ENCODE results near the gene OR12D3.
"Not testable (repeated sequence)": the region's sequence is repeated elsewhere in the genome, so short reads cannot be mapped to it uniquely, and the experiment has no call there.

OR12D3 gene

GRCh38 chr6:29375191-29375590 lies at the start of gene OR12D3:
Gene OR12D3, minus strand, starts transcription at chr6:29375291. Its CDS starts 4 bp downstream, at chr6:29375287.
- no peak for DNase-seq
- in situ Hi-C loops (cut with MboI; ENCODE audit: low pct_unique_long_range_greater_than_20kb, low sequenced_read_pairs): no loop called here

DNA sequence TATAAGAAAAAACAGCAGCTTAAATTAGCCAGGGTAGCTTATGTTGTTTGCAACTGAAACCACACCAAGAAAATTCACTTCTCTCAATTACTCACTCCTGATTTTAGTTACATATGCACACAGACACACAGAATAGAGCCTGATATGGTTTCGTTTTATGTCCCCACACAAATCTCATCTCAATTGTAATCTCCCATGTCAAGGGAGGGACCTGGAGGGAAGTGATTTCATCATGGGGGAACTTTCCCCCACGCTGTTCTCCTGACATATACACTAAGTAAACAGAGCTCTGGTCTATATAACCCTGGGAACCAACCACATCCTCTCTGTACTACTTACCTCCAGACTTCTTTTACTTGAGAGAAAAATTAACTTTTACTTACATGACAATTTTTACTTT lies 49.5 kb upstream of the OR12D3 start:
- peak; percentile 3 for DNase-seq
- in situ Hi-C loops (cut with MboI; ENCODE audit: low pct_unique_long_range_greater_than_20kb, low sequenced_read_pairs): no loop called here

DNA sequence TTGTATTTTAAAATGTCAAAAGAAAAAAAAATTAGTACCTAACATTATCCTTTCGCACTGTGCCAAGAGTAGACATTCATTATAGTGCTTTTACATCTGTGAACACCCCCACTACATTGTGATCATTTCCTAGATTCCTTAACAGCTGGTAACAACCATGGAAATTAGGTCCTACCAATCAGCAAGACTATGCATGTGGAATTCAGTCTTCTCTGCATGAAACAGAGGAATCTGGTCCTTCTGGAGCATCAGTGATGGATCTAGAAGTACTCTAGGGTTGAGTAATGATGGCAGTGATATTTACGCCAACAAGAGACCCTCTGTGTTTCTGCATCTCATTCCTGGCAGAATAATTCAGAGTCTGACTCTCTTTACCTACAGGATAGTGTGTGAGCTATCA lies 49.1 kb upstream of the OR12D3 start:
- DNase-seq: no peak
- in situ Hi-C loops (cut with MboI; ENCODE audit: low pct_unique_long_range_greater_than_20kb, low sequenced_read_pairs): no loop called here

DNA sequence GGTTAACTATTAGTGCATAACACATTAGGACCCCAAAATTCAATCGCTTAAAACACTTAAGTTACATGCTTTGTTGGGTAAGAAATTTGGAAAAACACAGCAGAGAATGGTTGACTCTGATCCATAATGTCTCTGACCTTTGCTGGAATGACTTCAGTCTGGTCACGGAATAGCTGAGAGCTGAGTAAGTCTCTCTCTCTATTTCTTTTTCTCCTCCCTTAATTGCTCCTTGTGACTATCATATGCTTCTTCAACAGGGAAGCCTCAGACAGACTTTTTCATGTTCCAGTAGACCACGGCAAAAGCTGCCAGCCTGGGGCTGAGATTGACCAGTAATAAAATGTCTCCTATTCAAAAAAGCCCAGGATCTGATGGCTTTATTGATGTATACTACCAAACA lies 44.4 kb upstream of the OR12D3 start:
- in situ Hi-C loops (cut with MboI; ENCODE audit: low pct_unique_long_range_greater_than_20kb, low sequenced_read_pairs): no loop called here
- DNase-seq: no peak

DNA sequence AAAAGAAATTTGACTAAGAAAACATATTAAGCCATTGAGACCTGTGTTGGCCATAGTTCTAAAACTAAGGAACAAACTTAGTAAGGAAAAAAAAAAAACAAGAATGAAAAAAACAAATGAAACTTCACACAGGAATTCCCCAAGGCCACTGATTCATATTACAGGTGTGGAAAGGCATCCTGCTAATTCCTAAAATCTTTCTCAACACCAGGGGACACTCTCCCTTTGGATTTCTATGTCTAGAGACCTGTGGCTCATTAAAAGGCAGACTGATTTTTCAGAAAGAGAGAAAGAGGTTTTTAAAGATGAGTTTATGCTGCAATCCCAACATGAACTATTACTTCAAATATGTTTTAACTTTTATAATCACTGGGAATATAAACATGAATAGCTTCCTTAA lies 39.5 kb upstream of the OR12D3 start, which contains the start of gene OR12D1:
TSS of gene OR12D1 (plus strand) at position 341 of the 400 bp plus-strand sequence.
- DNase-seq: peak; percentile 3
- in situ Hi-C loops (cut with MboI; ENCODE audit: low pct_unique_long_range_greater_than_20kb, low sequenced_read_pairs): no loop called here

GRCh38 chr6:29403801-29404200 lies 28.7 kb upstream of the OR12D3 start:
- no peak for DNase-seq

GRCh38 chr6:29399525-29399924 lies 24.4 kb upstream of the OR12D3 start:
- in situ Hi-C loops (cut with MboI; ENCODE audit: low pct_unique_long_range_greater_than_20kb, low sequenced_read_pairs): no loop called here
- no peak for DNase-seq

More at GRCh38 chr6:29403801-29404200, 28.7 kb upstream of the OR12D3 start:
- in situ Hi-C loops (cut with MboI; ENCODE audit: low pct_unique_long_range_greater_than_20kb, low sequenced_read_pairs): no loop called here

DNA sequence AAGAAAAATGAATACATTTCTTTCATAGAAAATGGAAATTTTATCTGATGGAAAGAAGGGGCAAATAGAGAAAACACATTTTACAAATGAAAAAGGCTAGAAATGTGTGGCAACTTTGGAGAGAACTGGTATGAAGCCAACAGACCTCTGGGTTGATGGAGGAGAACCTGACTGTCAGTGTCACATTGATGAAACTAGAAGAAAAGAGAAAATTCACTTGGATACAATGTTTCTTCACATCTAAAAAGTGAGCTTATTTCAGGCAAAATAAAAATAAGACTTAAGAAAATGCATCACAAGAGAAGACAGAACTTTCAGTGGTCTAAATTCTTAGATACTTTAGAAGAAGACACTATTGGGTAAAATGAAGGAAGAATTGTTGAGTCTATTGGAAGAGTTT lies 20.2 kb upstream of the OR12D3 start, which contains the start of gene OR12D2:
TSS of gene OR12D2 (plus strand) at position 301 of the 400 bp plus-strand sequence. CDS start 1,069 bp downstream, outside the sequence.
- DNase-seq: no peak
- in situ Hi-C loops (cut with MboI; ENCODE audit: low pct_unique_long_range_greater_than_20kb, low sequenced_read_pairs): no loop called here

GRCh38 chr6:29388533-29388932 lies 13.4 kb upstream of the OR12D3 start:
- in situ Hi-C loops (cut with MboI; ENCODE audit: low pct_unique_long_range_greater_than_20kb, low sequenced_read_pairs): no loop called here
- no peak for DNase-seq

DNA sequence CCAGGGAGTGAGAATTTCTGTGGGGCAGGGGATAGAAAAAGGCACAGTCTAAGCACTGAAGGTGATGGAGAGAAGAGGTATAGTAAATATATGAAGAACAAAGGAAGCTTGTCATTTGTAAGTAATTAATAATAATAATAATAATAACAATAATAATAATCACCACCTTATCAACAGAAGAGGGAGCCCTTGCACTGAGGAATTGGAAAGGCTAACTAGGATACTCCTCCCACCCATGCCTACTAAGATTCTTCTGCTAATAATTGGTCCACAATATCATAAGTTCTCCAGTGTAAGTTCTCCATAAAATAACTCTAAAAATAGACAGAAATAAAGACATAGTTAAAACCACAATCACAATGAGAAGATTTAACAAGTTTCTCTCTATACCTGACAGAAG lies 912 bp upstream of the OR12D3 start:
- no peak for DNase-seq
- in situ Hi-C loops (cut with MboI; ENCODE audit: low pct_unique_long_range_greater_than_20kb, low sequenced_read_pairs): no loop called here

DNA sequence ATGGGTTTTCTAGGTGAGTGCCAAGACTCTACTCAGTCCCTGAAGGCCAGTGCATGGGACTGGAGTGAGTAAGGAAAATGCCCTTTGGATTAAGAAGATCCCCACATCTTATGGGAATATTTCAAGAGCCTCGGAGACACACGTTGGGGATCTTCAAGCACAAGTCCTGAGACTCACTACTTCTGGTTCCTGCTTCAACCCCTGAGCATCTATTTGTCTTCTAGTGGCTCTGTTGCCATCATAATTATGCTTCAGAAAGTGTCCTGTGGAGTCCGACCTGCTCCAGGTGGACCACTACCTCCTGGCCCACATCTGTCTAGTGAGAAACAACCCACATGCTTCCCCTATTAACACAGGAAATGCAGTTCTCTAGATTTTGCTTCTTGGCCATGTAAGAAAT lies 6.3 kb downstream of the OR12D3 start, which contains the start of gene OR5V1:
TSS of gene OR5V1 (minus strand) at position 101 of the 400 bp plus-strand sequence. CDS start 12,670 bp downstream, outside the sequence.
- DNase-seq: no peak
- in situ Hi-C loops (cut with MboI; ENCODE audit: low pct_unique_long_range_greater_than_20kb, low sequenced_read_pairs): no loop called here

DNA sequence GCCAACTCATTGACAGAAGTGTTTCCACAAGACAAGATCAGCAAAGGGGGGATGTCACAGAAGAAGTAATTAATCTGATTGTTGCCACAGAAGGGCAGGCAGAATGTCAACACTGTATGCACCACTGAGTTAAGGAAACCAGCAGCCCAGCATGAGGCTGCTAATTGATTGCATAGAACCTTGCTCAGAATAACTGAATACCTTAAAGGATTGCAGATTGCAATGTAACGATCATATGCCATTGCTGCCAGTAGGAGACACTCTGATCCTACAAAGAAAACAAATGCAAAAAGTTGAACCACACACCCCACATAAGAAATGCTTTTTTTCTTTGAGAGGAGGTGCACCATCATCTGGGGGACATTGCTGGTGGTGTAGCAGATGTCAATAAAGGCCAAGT lies 19.5 kb downstream of the OR12D3 start:
- in situ Hi-C loops (cut with MboI; ENCODE audit: low pct_unique_long_range_greater_than_20kb, low sequenced_read_pairs): no loop called here
- DNase-seq: peak; percentile 4

GRCh38 chr6:29354980-29355379 lies 20.1 kb downstream of the OR12D3 start:
- in situ Hi-C loops (cut with MboI; ENCODE audit: low pct_unique_long_range_greater_than_20kb, low sequenced_read_pairs): no loop called here
- no peak for DNase-seq

DNA sequence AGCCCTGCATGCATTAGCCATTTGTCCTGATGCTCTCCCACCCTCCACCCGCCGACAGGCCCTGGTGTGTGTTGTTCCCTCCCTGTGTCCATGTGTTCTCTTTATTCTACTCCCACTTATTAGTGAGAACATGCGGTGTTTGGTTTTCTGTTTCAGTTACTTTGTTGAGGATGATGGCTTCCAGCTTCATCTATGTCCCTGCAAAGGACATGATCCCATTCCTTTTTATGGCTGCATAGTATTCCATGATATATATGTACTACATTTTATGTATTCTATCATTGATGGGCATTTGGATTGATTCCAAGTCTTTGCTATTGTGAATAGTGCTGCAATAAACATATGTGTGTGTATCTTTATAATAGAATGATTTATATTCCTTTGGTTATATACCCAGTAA lies 25.7 kb downstream of the OR12D3 start:
- in situ Hi-C loops (cut with MboI; ENCODE audit: low pct_unique_long_range_greater_than_20kb, low sequenced_read_pairs); DNase-seq: not testable (repeated sequence)

- in situ Hi-C loops (cut with MboI; ENCODE audit: low pct_unique_long_range_greater_than_20kb, low sequenced_read_pairs): no loop called here
- no peak for DNase-seq
These were observed 29.7 kb downstream of the OR12D3 start for GRCh38 chr6:29345380-29345779.

- peak; percentile 5 for DNase-seq
- in situ Hi-C loops (cut with MboI; ENCODE audit: low pct_unique_long_range_greater_than_20kb, low sequenced_read_pairs): no loop called here
These were observed 38.8 kb downstream of the OR12D3 start for GRCh38 chr6:29336269-29336668.

DNA sequence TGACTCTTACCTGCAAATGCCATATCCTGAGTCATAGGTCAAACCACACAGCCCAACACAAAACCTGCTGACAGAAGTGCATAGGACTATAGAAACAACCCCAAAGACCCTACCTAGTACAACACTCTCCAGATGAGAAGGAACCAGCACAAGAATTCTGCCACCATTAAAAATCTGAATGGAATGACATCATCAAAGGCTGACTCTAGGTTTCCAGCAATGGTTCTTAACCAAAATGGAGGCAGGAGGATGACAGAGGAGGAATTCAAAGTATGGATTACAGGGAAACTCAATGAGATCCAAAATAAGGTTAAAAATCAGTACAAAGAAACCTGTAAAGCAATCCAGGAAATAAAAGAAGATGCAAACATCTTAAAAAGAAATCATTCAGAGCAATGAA lies 42.4 kb downstream of the OR12D3 start:
- DNase-seq: no peak
- in situ Hi-C loops (cut with MboI; ENCODE audit: low pct_unique_long_range_greater_than_20kb, low sequenced_read_pairs): no loop called here

DNA sequence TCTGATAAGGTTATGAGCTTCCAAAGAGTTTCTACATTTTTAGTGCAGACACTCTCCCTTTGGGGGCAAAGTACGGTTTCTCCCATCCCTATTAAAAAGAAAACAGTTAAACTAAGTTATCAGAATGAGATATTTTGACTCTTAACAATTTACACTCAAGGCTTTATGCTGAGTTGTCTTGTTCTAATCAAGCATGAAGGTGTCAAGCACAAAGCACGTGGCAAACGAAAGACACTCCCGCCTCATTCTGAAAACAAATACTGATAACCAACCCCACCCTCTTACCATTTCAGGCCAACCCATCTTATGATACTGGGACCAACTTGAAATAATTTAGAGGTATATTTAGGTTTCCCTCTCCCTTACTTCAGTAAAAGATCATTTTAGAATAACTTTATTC lies 49.3 kb downstream of the OR12D3 start:
- no peak for DNase-seq
- in situ Hi-C loops (cut with MboI; ENCODE audit: low pct_unique_long_range_greater_than_20kb, low sequenced_read_pairs): no loop called here
